H9 (cell line): ENCODE data around the gene SLC16A10. TPM values are rescaled to one million over a fixed set of nuclear protein-coding genes. Genes with fewer than 3 reads are reported as not detected.

ENCODE experiments used
- DNase-seq: peaks from one replicate; pipeline ENCODE4 v3.0.0-alpha.2; 2017
- H2AFZ ChIP-seq: one replicate; pipeline ENCODE4 v1.6.1; 2013; ENCODE audit warnings: mild to moderate bottlenecking, low read length, control low read depth, moderate library complexity
- H2AK5ac ChIP-seq: 2 replicates; pipeline ENCODE4 v1.6.1; 2013; ENCODE audit warnings: low read length, control low read depth, mixed read lengths; ENCODE audit not compliant: insufficient read length
- H2BK120ac ChIP-seq: one replicate; pipeline ENCODE4 v1.6.1; 2013; ENCODE audit warnings: low read depth, mild to moderate bottlenecking, low read length, control low read depth, inconsistent platforms; ENCODE audit not compliant: poor library complexity, severe bottlenecking
- H2BK12ac ChIP-seq: 2 replicates; pipeline ENCODE4 v1.6.1; 2013; ENCODE audit warnings: low read length, control low read depth, mixed read lengths, low read depth; ENCODE audit not compliant: insufficient read length
- H2BK15ac ChIP-seq: 2 replicates; pipeline ENCODE4 v1.6.1; 2013; ENCODE audit warnings: low read depth, low read length, control low read depth
- H2BK20ac ChIP-seq: one replicate; pipeline ENCODE4 v1.6.1; 2013; ENCODE audit warnings: low read depth, mild to moderate bottlenecking, low read length, control low read depth, inconsistent platforms; ENCODE audit not compliant: poor library complexity, severe bottlenecking
- H2BK5ac ChIP-seq: 2 replicates; pipeline ENCODE4 v1.6.1; 2013; ENCODE audit warnings: low read length, control low read depth, mixed read lengths; ENCODE audit not compliant: insufficient read length
- H3K14ac ChIP-seq: 2 replicates; pipeline ENCODE4 v1.6.1; 2013; ENCODE audit warnings: low read length, control low read depth; ENCODE audit not compliant: insufficient read depth
- H3K18ac ChIP-seq: 2 replicates; pipeline ENCODE4 v1.6.1; 2013; ENCODE audit warnings: low read depth, mild to moderate bottlenecking, mixed read lengths, low read length, control low read depth; ENCODE audit not compliant: insufficient read length
- H3K23ac ChIP-seq: 2 replicates; pipeline ENCODE4 v1.6.1; 2013; ENCODE audit warnings: low read length, control low read depth, mixed read lengths, low read depth; ENCODE audit not compliant: insufficient read length
- H3K23me2 ChIP-seq: 2 replicates; pipeline ENCODE4 v1.6.1; 2013; ENCODE audit warnings: low read depth, mild to moderate bottlenecking, mixed read lengths, low read length, control low read depth; ENCODE audit not compliant: insufficient read length, poor library complexity, severe bottlenecking
- H3K27ac ChIP-seq: 2 replicates; pipeline ENCODE4 v1.5.1; 2013; ENCODE audit warnings: low read length, control low read depth, mixed read lengths, low read depth; ENCODE audit not compliant: insufficient read length
- H3K27me3 ChIP-seq: 2 replicates; pipeline ENCODE4 v1.6.1; 2013; ENCODE audit warnings: low read length, control low read depth, inconsistent platforms; ENCODE audit not compliant: insufficient read depth
- H3K4ac ChIP-seq: 2 replicates; pipeline ENCODE4 v1.6.1; 2013; ENCODE audit warnings: low read depth, mild to moderate bottlenecking, control low read depth, inconsistent platforms, low read length, moderate library complexity
- H3K4me1 ChIP-seq: 2 replicates; pipeline ENCODE4 v1.6.1; 2013; ENCODE audit warnings: low read length, control low read depth, inconsistent platforms; ENCODE audit not compliant: insufficient read depth
- H3K4me2 ChIP-seq: 2 replicates; pipeline ENCODE4 v1.6.1; 2013; ENCODE audit warnings: low read length, control low read depth, mixed read lengths; ENCODE audit not compliant: insufficient read length, insufficient read depth
- H3K56ac ChIP-seq: 2 replicates; pipeline ENCODE4 v1.6.1; 2013; ENCODE audit warnings: low read depth, mild to moderate bottlenecking, mixed read lengths, low read length, control low read depth; ENCODE audit not compliant: insufficient read length
- H3K79me1 ChIP-seq: 2 replicates; pipeline ENCODE4 v1.6.1; 2013; ENCODE audit warnings: low read depth, mild to moderate bottlenecking, moderate library complexity, low read length, control low read depth, inconsistent platforms; ENCODE audit not compliant: insufficient read depth, poor library complexity, severe bottlenecking
- H3K79me2 ChIP-seq: 2 replicates; pipeline ENCODE4 v1.6.1; 2013; ENCODE audit warnings: low read length, control low read depth, inconsistent platforms; ENCODE audit not compliant: insufficient read depth
- H3K9ac ChIP-seq: 2 replicates; pipeline ENCODE4 v1.6.1; 2013; ENCODE audit warnings: low read length, control low read depth, mixed read lengths; ENCODE audit not compliant: insufficient read length; ENCODE audit errors: extremely low read depth
- H3K9me3 ChIP-seq: one replicate; pipeline ENCODE4 v1.6.1; 2013; ENCODE audit warnings: low read depth, low read length, inconsistent platforms; ENCODE audit not compliant: control insufficient read depth
- H3T11ph ChIP-seq: one replicate; pipeline ENCODE4 v1.6.1; 2013; ENCODE audit warnings: mild to moderate bottlenecking, low read length, control low read depth, inconsistent platforms
- H4K20me1 ChIP-seq: one replicate; pipeline ENCODE4 v1.6.1; 2013; ENCODE audit not compliant: control insufficient read depth, insufficient read length, insufficient read depth
- H4K5ac ChIP-seq: 2 replicates; pipeline ENCODE4 v1.6.1; 2013; ENCODE audit warnings: low read depth, mild to moderate bottlenecking, mixed read lengths, low read length, control low read depth; ENCODE audit not compliant: insufficient read length
- H4K8ac ChIP-seq: replicated peaks from 2 replicates; pipeline ENCODE4 v1.6.1; 2013; ENCODE audit warnings: low read length, control low read depth, mixed read lengths, low read depth; ENCODE audit not compliant: insufficient read length
- H4K91ac ChIP-seq: 2 replicates; pipeline ENCODE4 v1.6.1; 2013; ENCODE audit warnings: low read depth, mild to moderate bottlenecking, moderate library complexity, mixed read lengths, low read length, control low read depth; ENCODE audit not compliant: insufficient read length
- H3K27ac Mint-ChIP-seq, 3 experiments: 2 replicates in 2 of 3; 3 replicates in 1 of 3; pipeline ENCODE4 v1.8.0; 2020 to 2021; ENCODE audit warnings: mixed read lengths in 3 of 3, mild to moderate bottlenecking in 1 of 3, moderate library complexity in 1 of 3
- H3K27me3 Mint-ChIP-seq: 2 replicates; pipeline ENCODE4 v1.8.0; 2021; ENCODE audit warnings: low read depth, mild to moderate bottlenecking, moderate library complexity, mixed read lengths
- H3K36me3 Mint-ChIP-seq, 3 experiments: 2 replicates in 2 of 3; 3 replicates in 1 of 3; pipeline ENCODE4 v1.8.0; 2020 to 2021; ENCODE audit warnings: low read depth in 3 of 3, mixed read lengths in 3 of 3; ENCODE audit not compliant: insufficient read depth in 1 of 3
- H3K4me1 Mint-ChIP-seq, 2 experiments: 2 replicates each; pipeline ENCODE4 v1.8.0; 2020; ENCODE audit warnings: mixed read lengths in 2 of 2
- H3K4me3 Mint-ChIP-seq, 2 experiments: 2 replicates in 1 of 2; 3 replicates in 1 of 2; pipeline ENCODE4 v1.8.0; 2020 to 2021; ENCODE audit warnings: mild to moderate bottlenecking in 2 of 2, mixed read lengths in 2 of 2, moderate library complexity in 1 of 2
- H3K9me3 Mint-ChIP-seq, 2 experiments: 2 replicates in 1 of 2; 3 replicates in 1 of 2; pipeline ENCODE4 v1.8.0; 2020; ENCODE audit warnings: mild to moderate bottlenecking in 2 of 2, mixed read lengths in 2 of 2, moderate library complexity in 1 of 2
- WGBS: extraction: QIAGEN DNeasy Blood & Tissue Kit; methylation state at CpG from one replicate; pipeline ENCODE4 v1.1.7; 2013; ENCODE audit warnings: missing lambda C conversion rate, low lambda C conversion rate, mixed read lengths; ENCODE audit not compliant: insufficient read length; ENCODE audit errors: extremely low coverage; 5-methylcytosine and 5-hydroxymethylcytosine counted together
- total RNA-seq: library from RNA; stranded (reverse); gene quantifications from 2 replicates; pipeline ENCODE4 v1.2.1, GENCODE V29; 2021
- TF ChIP-seq, protein P1 (sequence below): fragments of 200-600 bp; sonication (generic); conservative IDR thresholded peaks from 3 replicates; pipeline ENCODE4 v1.8.0; 2021; ENCODE audit warnings: antibody characterized with exemption, mild to moderate bottlenecking

Gene SLC16A10
- total RNA-seq, 1 experiment from 2014 or later, result 11.4 TPM

DNA sequence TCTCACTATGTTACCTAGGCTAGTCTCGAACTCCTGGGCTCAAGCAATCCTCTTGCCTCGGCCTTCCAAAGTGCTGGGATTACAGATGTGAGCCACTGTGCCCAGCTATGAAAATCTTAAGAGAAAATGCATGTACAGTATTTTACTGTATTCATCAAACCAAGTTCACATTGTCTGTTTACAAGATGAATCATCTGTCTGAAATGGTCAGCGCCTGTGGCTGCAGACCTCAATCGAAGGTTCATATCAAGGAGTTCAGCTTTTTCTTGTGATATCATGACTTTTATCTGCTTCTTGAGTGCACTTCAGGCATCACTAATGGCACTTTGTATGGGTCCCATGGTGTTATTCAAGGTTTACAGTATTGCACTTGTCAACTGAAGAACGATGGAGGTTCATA lies 155.1 kb downstream of the SLC16A10 start:
- Histone ChIP-seq H4K91ac (no peak overlapping the region), H4K8ac (no peak overlapping the region), H3K27ac (no peak overlapping the region), H3K9me3 (no peaks in the 10 kb centered on the region), H2AFZ (no peak overlapping the region), H2BK5ac (no peak overlapping the region), H3K79me2 (no peaks in the 10 kb centered on the region), H3K23me2 (no peaks in the 10 kb centered on the region), H3K18ac (no peak overlapping the region), H3K27me3 (no peaks in the 10 kb centered on the region), H2BK120ac (no peak overlapping the region), H3T11ph (no peak overlapping the region), H2AK5ac (no peak overlapping the region), H4K20me1 (no peaks in the 10 kb centered on the region), H3K79me1 (no peaks in the 10 kb centered on the region), H3K4me1 (no peaks in the 10 kb centered on the region), H3K4me2 (no peak overlapping the region), H3K23ac (no peak overlapping the region), H3K9ac (no peak overlapping the region), H3K4ac (no peak overlapping the region), H3K56ac (no peak overlapping the region), H2BK12ac (no peak overlapping the region), H2BK20ac (no peak overlapping the region), H4K5ac (no peak overlapping the region), H2BK15ac (no peak overlapping the region), H3K14ac (no peak overlapping the region)
- no peaks in the 10 kb centered on the region for H3K27me3 Mint-ChIP-seq
- no CpG with 5 or more reads among the region's 5 CpGs for WGBS
- no peaks in the 10 kb centered on the region for H3K36me3 Mint-ChIP-seq
- DNase-seq, result no peak
- no peak overlapping the region for H3K4me3 Mint-ChIP-seq
- no peaks in the 10 kb centered on the region for H3K4me1 Mint-ChIP-seq
- TF ChIP-seq, protein P1, sequence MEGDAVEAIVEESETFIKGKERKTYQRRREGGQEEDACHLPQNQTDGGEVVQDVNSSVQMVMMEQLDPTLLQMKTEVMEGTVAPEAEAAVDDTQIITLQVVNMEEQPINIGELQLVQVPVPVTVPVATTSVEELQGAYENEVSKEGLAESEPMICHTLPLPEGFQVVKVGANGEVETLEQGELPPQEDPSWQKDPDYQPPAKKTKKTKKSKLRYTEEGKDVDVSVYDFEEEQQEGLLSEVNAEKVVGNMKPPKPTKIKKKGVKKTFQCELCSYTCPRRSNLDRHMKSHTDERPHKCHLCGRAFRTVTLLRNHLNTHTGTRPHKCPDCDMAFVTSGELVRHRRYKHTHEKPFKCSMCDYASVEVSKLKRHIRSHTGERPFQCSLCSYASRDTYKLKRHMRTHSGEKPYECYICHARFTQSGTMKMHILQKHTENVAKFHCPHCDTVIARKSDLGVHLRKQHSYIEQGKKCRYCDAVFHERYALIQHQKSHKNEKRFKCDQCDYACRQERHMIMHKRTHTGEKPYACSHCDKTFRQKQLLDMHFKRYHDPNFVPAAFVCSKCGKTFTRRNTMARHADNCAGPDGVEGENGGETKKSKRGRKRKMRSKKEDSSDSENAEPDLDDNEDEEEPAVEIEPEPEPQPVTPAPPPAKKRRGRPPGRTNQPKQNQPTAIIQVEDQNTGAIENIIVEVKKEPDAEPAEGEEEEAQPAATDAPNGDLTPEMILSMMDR, result no peak
- no peaks in the 10 kb centered on the region for H3K9me3 Mint-ChIP-seq
- no peak overlapping the region for H3K27ac Mint-ChIP-seq
